GM18526 (cell line): Measurements from ENCODE around the gene LDLRAD4.

Experiments used
- POLR2A ChIP-seq: IDR thresholded peaks from 3 replicates; pipeline ENCODE4 v1.6.1; 2011; ENCODE audit not compliant: insufficient read length; ENCODE audit errors: extremely low read depth

LDLRAD4 gene

GRCh38 chr18:13570856-13571495 is 352.4 kb downstream of the LDLRAD4 start:
- TF ChIP-seq POLR2A: no peak

GRCh38 chr18:13572148-13572547 is 353.6 kb downstream of the LDLRAD4 start:
- no peak for TF ChIP-seq POLR2A

GRCh38 chr18:13572721-13573120 is 354.2 kb downstream of the LDLRAD4 start:
- no peak for TF ChIP-seq POLR2A

- TF ChIP-seq POLR2A: no peak
Observed at GRCh38 chr18:13573750-13574149, 355.2 kb downstream of the LDLRAD4 start.

- TF ChIP-seq POLR2A: no peak
Observed at GRCh38 chr18:13574355-13574754, 355.8 kb downstream of the LDLRAD4 start.

GRCh38 chr18:13574761-13575160 is 356.2 kb downstream of the LDLRAD4 start:
- TF ChIP-seq POLR2A: no peak

- no peak for TF ChIP-seq POLR2A
Observed at GRCh38 chr18:13576598-13576997, 358.0 kb downstream of the LDLRAD4 start.

GRCh38 chr18:13577091-13577697 is 358.6 kb downstream of the LDLRAD4 start:
- TF ChIP-seq POLR2A: no peak

GRCh38 chr18:13577781-13578180 is 359.2 kb downstream of the LDLRAD4 start:
- peak; percentile 4 for TF ChIP-seq POLR2A

GRCh38 chr18:13578400-13578799 is 359.8 kb downstream of the LDLRAD4 start:
- TF ChIP-seq POLR2A: no peak

- no peak for TF ChIP-seq POLR2A
Observed at GRCh38 chr18:13579874-13580273, 361.3 kb downstream of the LDLRAD4 start.

- TF ChIP-seq POLR2A: no peak
Observed at GRCh38 chr18:13580351-13580750, 361.8 kb downstream of the LDLRAD4 start.

- no peak for TF ChIP-seq POLR2A
Observed at GRCh38 chr18:13580991-13581390, 362.4 kb downstream of the LDLRAD4 start.

- TF ChIP-seq POLR2A: no peak
Observed at GRCh38 chr18:13581496-13582177, 363.1 kb downstream of the LDLRAD4 start.

GRCh38 chr18:13582178-13582670 is 363.7 kb downstream of the LDLRAD4 start:
- TF ChIP-seq POLR2A: no peak
